ENCODE data around the gene CUBN. TPM values are rescaled to one million over a fixed set of nuclear protein-coding genes. Genes with fewer than 3 reads are reported as not detected.
A peak's percentile ranks its signal among the peaks of the same experiment; 100 is the strongest.

Gene CUBN
- total RNA-seq, 1 donor from 2014 or later, result 0.30 TPM

- Mint-ChIP-seq H3K4me3 (ENCODE audit: low read depth) (no peak overlapping the region), H3K27me3 (ENCODE audit: low read depth) (no peaks in the 10 kb centered on the region), H3K27ac (peak overlapping the region; percentile 59), H3K4me1 (ENCODE audit: low read depth) (peaks cover 22% of the 10 kb centered on the region), H3K9me3 (no peaks in the 10 kb centered on the region), H3K36me3 (ENCODE audit: low read depth) (peaks cover 10% of the 10 kb centered on the region)
- no peak for DNase-seq (ENCODE audit: low spot score)
- intact Hi-C loops (cut with micrococcal nuclease), result loop anchor here (2.0 to 10.0 kb wide), 9 partner anchors 21 to 913 kb away; partner anchors contain the start of genes MINDY3, PTER and VIM
Measured at GRCh38 chr10:16777473-16778370, 351.9 kb downstream of the CUBN start.

GRCh38 chr10:16776896-16777295 lies 352.7 kb downstream of the CUBN start:
- H3K4me1 Mint-ChIP-seq (ENCODE audit: low read depth), result peaks cover 24% of the 10 kb centered on the region

More at GRCh38 chr10:16776896-16777295, 352.7 kb downstream of the CUBN start:
- intact Hi-C loops (cut with micrococcal nuclease), result loop anchor here (5.0 to 10.0 kb wide), 7 partner anchors 130 to 912 kb away; partner anchors contain the start of genes MINDY3, PTER and VIM
- Mint-ChIP-seq H3K27ac (no peak overlapping the region), H3K36me3 (ENCODE audit: low read depth) (peaks cover 10% of the 10 kb centered on the region), H3K9me3 (no peaks in the 10 kb centered on the region), H3K27me3 (ENCODE audit: low read depth) (no peaks in the 10 kb centered on the region), H3K4me3 (ENCODE audit: low read depth) (no peak overlapping the region)
- DNase-seq (ENCODE audit: low spot score), result no peak

Other genes starting within 250 kb of the CUBN start
- gene TRDMT1, start 71.9 kb upstream of the CUBN start, total RNA-seq, result 3.2 and 4.2 TPM in 2 replicates
- gene VIM, start 98.4 kb upstream of the CUBN start, total RNA-seq, result 337 and 342 TPM in 2 replicates

Data from activated T-helper 2 cell treated with anti-CD3 and anti-CD28 coated beads, Interferon-gamma antibody, Interleukin-2, Interleukin-4, amounts not matched to agents 10 μg/mL and 5 μg/mL and 100 μg/mL, durations not matched to agents 14 hours and 24 hours and 36 hours (primary cell).